AG04450 (cell line): ENCODE measurements around the gene RNF187. TPM values are rescaled to one million over a fixed set of nuclear protein-coding genes. Genes with fewer than 3 reads are reported as not detected.
"Not testable (repeated sequence)": the region's sequence is repeated elsewhere in the genome, so short reads cannot be mapped to it uniquely, and the experiment has no call there.

ENCODE experiments used
- CTCF ChIA-PET: fragments of 300-600, 350-600 bp; formaldehyde crosslinking; extraction: SDS; loops from one replicate; lab custom pipeline; 2022; ENCODE audit warnings: antibody characterized with exemption, inconsistent platforms; lab: Charles Lee
- POLR2A ChIA-PET: fragments of 350-600 bp; formaldehyde crosslinking; extraction: SDS; loops from one replicate; lab custom pipeline; 2021; ENCODE audit warnings: antibody characterized with exemption, inconsistent platforms; lab: Yijun Ruan, JAX
- DNase-seq: peaks from one replicate; pipeline ENCODE4 v3.0.0-alpha.2; 2011; ENCODE audit warnings: low read depth, low spot score
- H3K27ac ChIP-seq: one replicate; pipeline ENCODE4 v1.5.1; 2012; ENCODE audit warnings: low read depth, low read length, control low read depth
- H3K27me3 ChIP-seq: one replicate; pipeline ENCODE4 v1.6.0; 2012; ENCODE audit warnings: low read length; ENCODE audit not compliant: control insufficient read depth, insufficient read depth
- H3K4me3 ChIP-seq: 2 replicates; pipeline ENCODE4 v1.5.1; 2011; ENCODE audit warnings: mild to moderate bottlenecking, low read depth, low read length, control low read depth
- H3K9me3 ChIP-seq: 2 replicates; pipeline ENCODE4 v1.5.1; 2012; ENCODE audit warnings: low read length; ENCODE audit not compliant: control insufficient read depth, insufficient read depth
- CTCF ChIP-seq: IDR thresholded peaks from 2 replicates; pipeline ENCODE4 v1.5.1; 2011; ENCODE audit warnings: low read depth, low read length, control low read depth, inconsistent platforms
- polyA plus RNA-seq: library from polyadenylated mRNA; depleted of rRNA; stranded (reverse); fragments of >200 nt; gene quantifications from 2 replicates; pipeline ENCODE4 v1.2.3, GENCODE V29; 2011

Gene RNF187
- polyA plus RNA-seq, 1 experiment = 84.0 TPM

DNA sequence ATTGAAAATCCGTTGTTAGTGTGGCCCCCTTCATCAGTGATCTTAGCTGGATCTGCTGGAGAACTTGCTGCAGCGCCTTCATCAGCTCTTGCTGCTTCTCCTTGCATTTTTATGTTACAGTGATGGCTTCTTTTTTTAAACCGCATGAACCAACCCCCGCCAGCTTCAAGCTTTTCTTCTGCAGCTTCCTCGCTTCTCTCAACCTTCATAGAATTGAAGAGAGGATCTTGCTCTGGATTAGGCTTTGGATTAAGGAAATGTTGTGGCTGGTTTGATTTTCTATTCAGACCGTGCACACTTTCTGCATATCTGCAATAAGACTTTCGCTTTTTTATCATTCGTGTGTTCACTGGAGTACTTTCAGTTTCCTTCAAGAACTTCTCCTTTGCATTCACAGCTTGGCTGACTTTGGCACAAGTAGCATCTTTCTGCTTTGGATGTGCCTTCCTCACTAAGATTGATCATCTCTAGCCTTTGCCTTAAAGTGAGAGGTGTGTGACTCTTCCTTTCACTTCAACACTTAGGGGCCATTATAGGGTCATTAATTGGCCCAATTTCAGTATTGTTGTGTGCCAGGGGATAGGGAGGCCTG, 13.1 kb downstream of the RNF187 start:
- no peaks in the 10 kb centered on the region for H3K9me3 ChIP-seq
- H3K4me3 ChIP-seq = no peak overlapping the region
- POLR2A ChIA-PET = interaction anchor here (1.0 kb wide), 1 partner anchor 42 kb away, joined by 3 read pairs; a partner anchor contains a TSS
- DNase-seq = no peak
- no peak overlapping the region for H3K27ac ChIP-seq
- CTCF ChIA-PET = interaction anchor here (0.6 to 2.8 kb wide), 15 partner anchors 9 to 374 kb away, joined by 3 to 24 read pairs (median 5); a partner anchor contains a TSS
- H3K27me3 ChIP-seq = peaks cover 4% of the 10 kb centered on the region
- no peak for TF ChIP-seq CTCF

- Histone ChIP-seq H3K9me3 (no peaks in the 10 kb centered on the region), H3K27ac (no peak overlapping the region), H3K27me3 (peaks cover 5% of the 10 kb centered on the region), H3K4me3 (no peak overlapping the region)
- peak; percentile 94 for TF ChIP-seq CTCF
- POLR2A ChIA-PET = no interaction called here
- CTCF ChIA-PET = interaction anchor here (0.6 to 2.8 kb wide), 21 partner anchors 8 to 726 kb away, joined by 3 to 24 read pairs (median 5); a partner anchor contains a TSS
- peak; percentile 70 for DNase-seq
Measured at GRCh38 chr1:228500901-228501871, 14.0 kb downstream of the RNF187 start.

DNA sequence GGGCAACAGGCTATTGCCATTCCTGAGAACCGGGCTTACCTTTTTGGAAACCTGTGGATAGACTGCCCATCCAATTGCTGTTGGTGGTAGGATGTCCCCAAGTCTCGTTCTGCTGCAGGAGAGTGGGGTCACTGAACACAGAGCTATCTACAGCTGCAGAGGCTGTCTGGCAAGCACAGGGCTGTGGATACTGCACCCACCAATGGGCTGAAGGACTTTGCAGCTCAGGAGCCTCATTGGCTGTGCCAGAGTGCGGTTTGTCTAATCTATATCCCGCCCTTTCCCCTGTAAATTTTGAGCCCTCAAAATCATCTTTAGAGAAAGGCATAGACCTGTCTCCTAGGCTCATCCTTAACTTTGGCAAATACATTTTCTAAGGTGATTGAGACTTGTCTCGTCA, 15.3 kb downstream of the RNF187 start:
- POLR2A ChIA-PET = interaction anchor here (0.6 kb wide), 1 partner anchor 115 kb away, joined by 4 read pairs; no protein-coding TSS in a partner anchor
- no peaks in the 10 kb centered on the region for H3K9me3 ChIP-seq
- H3K27me3 ChIP-seq = peaks cover 5% of the 10 kb centered on the region
- CTCF ChIA-PET = interaction anchor here (2.5 to 2.8 kb wide), 2 partner anchors 10 to 13 kb away, joined by 12 to 23 read pairs; no protein-coding TSS in a partner anchor
- H3K27ac ChIP-seq = no peak overlapping the region
- H3K4me3 ChIP-seq = no peak overlapping the region
- TF ChIP-seq CTCF = no peak
- no peak for DNase-seq

- POLR2A ChIA-PET, H3K4me3 ChIP-seq, CTCF ChIA-PET, H3K9me3 ChIP-seq, DNase-seq, H3K27ac ChIP-seq: not testable (repeated sequence)
- H3K27me3 ChIP-seq = peaks cover 21% of the 10 kb centered on the region
Measured at GRCh38 chr1:228505944-228506343, 18.8 kb downstream of the RNF187 start.

- ChIA-PET CTCF (no interaction called here), POLR2A (no interaction called here)
- H3K9me3 ChIP-seq = peaks cover 6% of the 10 kb centered on the region
Measured at GRCh38 chr1:228507961-228508652, 20.9 kb downstream of the RNF187 start.

More at GRCh38 chr1:228507961-228508652, 20.9 kb downstream of the RNF187 start:
- Histone ChIP-seq H3K27me3 (peaks cover 30% of the 10 kb centered on the region), H3K27ac (no peak overlapping the region), H3K4me3 (no peak overlapping the region)
- no peak for DNase-seq
- TF ChIP-seq CTCF = no peak
